ENCODE data around the gene HSPG2. TPM values are rescaled to one million over a fixed set of nuclear protein-coding genes. Genes with fewer than 3 reads are reported as not detected.

HSPG2 gene
- total and polyA plus RNA-seq, 9 of the 15 experiments (the other 6 are each of a cell fraction or from before 2014, with no cell fraction given), result 0.14 to 160 (median 15.7) TPM

- Histone ChIP-seq H3K27ac (ENCODE audit: extremely low read depth, low read depth, low read length) (peak overlapping the region; percentile 23; the same call in 1 of the 3 replicates), H3K4me2 (ENCODE audit: insufficient read depth, low read length) (no peak overlapping the region), H3K4me3 (no peak overlapping the region), H4K20me1 (replicated peaks; ENCODE audit: control insufficient read depth, insufficient read depth, low read length) (no peaks in the 10 kb centered on the region), H3K9me3 (replicated peaks; ENCODE audit: control insufficient read depth, insufficient read depth, low read depth, low read length) (no peaks in the 10 kb centered on the region), H2AFZ (ENCODE audit: low read depth, low read length) (no peak overlapping the region), H3K9me1 (ENCODE audit: control insufficient read depth, insufficient read depth, low read length) (no peaks in the 10 kb centered on the region), H3K79me2 (ENCODE audit: control insufficient read depth, insufficient read depth, low read length) (peaks cover 74% of the 10 kb centered on the region), H3K27me3 (ENCODE audit: control insufficient read depth in 2 of 2, insufficient read depth in 2 of 2, low read length in 2 of 2) (no peaks in the 10 kb centered on the region), H3K36me3 (ENCODE audit: control insufficient read depth, insufficient read depth, low read length) (peaks cover 36% of the 10 kb centered on the region), H3K4me1 (replicated peaks in 1 of 2; ENCODE audit: control insufficient read depth in 2 of 2, insufficient read depth in 2 of 2, low read length in 2 of 2) (peaks cover 72 to 73% of the 10 kb centered on the region in 2 experiments), H3K9ac (ENCODE audit: insufficient read depth in 1 of 2, low read depth in 2 of 2, low read length in 2 of 2) (peak overlapping the region in 1 of 2 experiments; percentile 63; a peak in 2 of 4 replicates)
- ChIA-PET POLR2A (interaction anchor here (0.6 to 3.8 kb wide), 5 partner anchors 9 to 128 kb away, joined by 3 to 27 read pairs (median 6); no protein-coding TSS in a partner anchor), CTCF (ENCODE audit: low intra/inter-chr PET ratio) (no interaction called here)
- peak; percentile 18 to 59; a peak in 3 of 4 replicates for TF ChIP-seq KDM1A (IDR thresholded peaks at IDR 0.05)
- TF ChIP-seq RCOR1 (IDR thresholded peaks at IDR 0.05; ENCODE audit: borderline replicate concordance in 1 of 2, low read depth in 2 of 2, low read length in 2 of 2), result peak in 1 of 2 experiments; percentile 43; a peak in 2 of 4 replicates
- peak; percentile 93 for TF ChIP-seq BCOR (IDR thresholded peaks at IDR 0.05)
- TF ChIP-seq ZNF41 (CRISPR knock-in tag; conservative IDR thresholded peaks at IDR 0.05), result no peak
- TF ChIP-seq ZFP36 (IDR thresholded peaks at IDR 0.05; ENCODE audit: low read depth, low read length, partially characterized antibody), result peak; percentile 92
- TF ChIP-seq RBM25 (IDR thresholded peaks at IDR 0.05; ENCODE audit: low read depth, low read length, severe bottlenecking), result peak; percentile 85
- TF ChIP-seq ZNF584 (CRISPR knock-in tag; IDR thresholded peaks at IDR 0.05; ENCODE audit: low read depth), result no peak
- peak; percentile 51; the same call in 1 of the 2 replicates for TF ChIP-seq HDAC2 (IDR thresholded peaks at IDR 0.05)
- peak; percentile 74; the same call in 1 of the 2 replicates for TF ChIP-seq SMARCA5 (IDR thresholded peaks at IDR 0.05)
- DNase-seq (ENCODE audit: extremely low read depth in 1 of 4, low spot score in 3 of 4) (no peak), ATAC-seq (no peak), FAIRE-seq (no peak)
- BruUV-seq (replicated peaks), result no TSS peak
- WGBS (ENCODE audit: insufficient coverage, low coverage, missing lambda C conversion rate), result 58% methylated on average over 15 of the region's 15 CpGs
- in situ Hi-C loops (cut with MboI), result no loop called here
- intact Hi-C loops (cut with micrococcal nuclease), result no loop called here
Observed at GRCh38 chr1:21922090-21923013, 14.8 kb downstream of the HSPG2 start.
